GM12874 (cell line): ENCODE results near the gene CD99L2.

Source experiments
- CTCF ChIP-seq: IDR thresholded peaks from 2 replicates; pipeline ENCODE4 v1.5.1; 2011; ENCODE audit warnings: low read depth, mild to moderate bottlenecking, control low read depth, low read length, moderate library complexity; ENCODE audit not compliant: insufficient read depth

CD99L2 gene

DNA sequence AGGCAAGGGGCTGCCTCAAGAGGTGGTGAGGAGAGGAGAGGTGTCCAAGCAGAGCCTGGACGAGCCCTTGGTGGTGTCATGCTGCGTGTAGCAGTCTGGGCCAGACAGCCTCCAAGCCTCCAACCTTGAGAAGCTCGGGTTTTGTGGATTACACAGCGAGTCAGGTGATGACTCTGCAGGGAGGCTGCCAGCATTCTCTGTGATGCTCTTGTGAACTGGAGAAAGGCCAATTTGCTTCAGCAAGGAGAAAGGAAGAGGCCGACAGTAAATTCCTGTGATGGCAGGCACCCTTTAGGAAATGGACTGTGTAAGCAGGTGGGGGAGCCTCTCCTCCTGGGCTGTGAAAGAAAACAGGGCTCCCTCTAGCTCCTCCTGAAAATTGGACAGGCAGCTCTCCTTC, 36.0 kb upstream of the CD99L2 start:
- no peak for TF ChIP-seq CTCF

DNA sequence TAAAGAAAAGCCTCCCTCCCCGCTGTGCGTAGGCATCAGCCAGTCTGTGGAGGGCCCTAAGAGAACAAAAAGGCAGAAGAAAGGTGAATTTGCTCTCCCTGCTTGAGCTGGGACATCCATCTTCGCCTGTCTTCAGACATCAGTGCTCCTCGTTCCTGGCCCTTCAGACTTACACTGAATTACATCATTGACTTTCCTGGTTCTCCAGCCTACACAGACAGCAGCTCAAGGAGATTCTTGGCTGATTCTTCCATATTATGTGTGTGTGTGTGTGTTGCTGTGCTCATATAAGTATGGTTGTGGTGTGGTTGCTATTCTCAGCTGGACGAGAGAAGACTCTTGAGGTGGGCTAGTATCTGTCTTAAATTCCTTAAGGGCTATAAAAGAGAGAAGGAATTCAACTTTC, 35.5 kb upstream of the CD99L2 start:
- TF ChIP-seq CTCF, result no peak

- no peak for TF ChIP-seq CTCF
Measured at GRCh38 chrX:150929058-150929457, 30.6 kb upstream of the CD99L2 start.

DNA sequence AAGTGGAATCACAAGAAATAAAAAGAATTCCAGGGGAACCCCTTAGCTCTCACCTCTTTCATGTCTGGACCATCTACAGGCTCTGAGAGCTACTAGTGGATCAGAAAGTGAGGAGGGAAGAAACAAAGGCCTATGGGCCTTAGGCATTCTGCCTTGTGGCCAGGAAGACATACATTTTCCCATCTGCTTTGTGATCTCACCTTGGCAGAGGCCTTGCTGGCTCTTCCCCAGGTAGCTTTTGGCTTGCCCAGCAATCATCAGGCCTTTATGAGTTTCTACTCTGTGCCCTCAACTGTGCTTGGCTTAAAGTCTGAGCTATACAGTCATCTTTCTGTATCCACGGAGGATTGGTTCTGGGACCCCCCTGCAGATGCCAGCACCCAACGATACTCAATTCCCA, 28.3 kb upstream of the CD99L2 start:
- TF ChIP-seq CTCF, result no peak

DNA sequence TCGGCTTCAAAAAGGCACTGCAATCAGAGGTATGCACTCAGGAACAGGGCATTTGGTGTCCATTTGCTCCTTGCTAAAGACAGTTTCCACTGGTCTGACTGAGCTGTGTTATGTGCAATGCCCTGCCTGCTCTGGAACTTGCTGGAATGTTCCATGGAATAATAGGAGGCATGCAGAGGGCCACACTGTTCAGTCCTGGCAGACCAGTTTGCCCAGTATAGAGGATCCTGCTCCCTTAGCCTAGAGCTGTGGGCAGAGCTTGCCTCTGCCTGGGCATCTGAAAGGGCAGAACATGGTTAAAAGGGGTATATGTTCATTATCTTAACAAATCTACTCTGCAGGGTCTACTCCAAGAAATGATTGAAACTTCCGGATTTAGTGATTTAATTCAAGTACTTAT, 27.8 kb upstream of the CD99L2 start:
- TF ChIP-seq CTCF, result no peak

GRCh38 chrX:150919401-150919800, 20.9 kb upstream of the CD99L2 start:
- no peak for TF ChIP-seq CTCF

DNA sequence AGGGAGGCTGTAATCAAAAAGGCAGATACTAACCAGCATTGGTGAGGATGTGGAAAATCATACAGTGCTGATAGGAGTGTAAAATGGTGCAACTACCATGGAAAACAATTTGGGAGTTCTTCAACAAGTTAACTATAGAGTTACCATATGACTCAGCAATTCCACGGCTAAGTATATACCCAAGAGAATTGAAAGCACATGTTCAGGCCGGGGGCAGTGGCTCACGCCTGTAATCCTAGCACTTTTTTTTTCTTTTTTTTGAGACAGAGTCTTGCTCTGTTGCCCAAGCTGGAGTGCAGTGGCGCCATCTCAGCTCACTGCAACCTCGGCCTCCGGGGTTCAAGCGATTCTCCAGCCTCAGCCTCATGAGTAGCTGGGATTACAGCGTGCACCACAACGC, 15.0 kb upstream of the CD99L2 start:
- no peak for TF ChIP-seq CTCF

DNA sequence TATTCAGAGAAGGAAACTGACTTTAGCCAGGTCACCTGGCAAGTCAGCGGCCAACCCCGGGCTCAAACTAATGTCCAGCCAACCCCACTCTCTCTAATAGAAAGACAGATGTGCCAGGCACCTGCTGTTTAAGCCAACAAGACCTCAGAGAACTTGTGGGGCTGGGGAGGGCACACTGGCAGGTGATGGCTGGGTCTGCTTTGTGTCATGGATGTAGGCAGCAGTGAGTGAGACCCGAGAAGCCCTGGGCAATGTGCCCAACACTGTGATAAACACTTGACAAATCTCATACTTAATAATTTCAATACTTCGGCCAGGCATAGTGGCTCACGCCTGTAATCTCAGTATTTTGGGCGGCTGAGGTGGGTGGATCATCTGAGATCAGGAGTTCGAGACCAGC, 9.0 kb upstream of the CD99L2 start:
- no peak for TF ChIP-seq CTCF
